Hepatocyte (in vitro differentiated cells): ENCODE data around the gene SPAG16. TPM values are rescaled to one million over a fixed set of nuclear protein-coding genes. Genes with fewer than 3 reads are reported as not detected.

Experiments
- DNase-seq: peaks from one replicate; pipeline ENCODE4 v3.0.0-alpha.2; 2016; ENCODE audit warnings: low spot score
- H2AFZ ChIP-seq: fragments of 200-600 bp; sonication (generic); 2 replicates; pipeline ENCODE4 v1.6.0; 2016; ENCODE audit warnings: antibody characterized with exemption, mild to moderate bottlenecking
- H3K27ac ChIP-seq: fragments of 200-600 bp; sonication (generic); 2 replicates; pipeline ENCODE4 v1.5.1; 2016; ENCODE audit warnings: mild to moderate bottlenecking
- H3K27me3 ChIP-seq: fragments of 200-600 bp; sonication (generic); 2 replicates; pipeline ENCODE4 v1.6.1; 2016
- H3K36me3 ChIP-seq: fragments of 200-600 bp; sonication (generic); replicated peaks from 2 replicates; pipeline ENCODE4 v1.5.1; 2016; ENCODE audit warnings: low read depth; ENCODE audit not compliant: insufficient read depth
- H3K4me1 ChIP-seq: fragments of 200-600 bp; sonication (generic); 2 replicates; pipeline ENCODE4 v1.5.1; 2016; ENCODE audit warnings: mild to moderate bottlenecking, moderate library complexity; ENCODE audit not compliant: insufficient read depth
- H3K4me2 ChIP-seq: fragments of 200-600 bp; sonication (generic); 2 replicates; pipeline ENCODE4 v1.6.0; 2016
- H3K4me3 ChIP-seq: fragments of 200-600 bp; sonication (generic); 2 replicates; pipeline ENCODE4 v1.5.1; 2016; ENCODE audit warnings: mild to moderate bottlenecking
- H3K79me2 ChIP-seq: fragments of 200-600 bp; sonication (generic); 2 replicates; pipeline ENCODE4 v1.6.0; 2017; ENCODE audit warnings: mild to moderate bottlenecking
- H3K9me2 ChIP-seq: fragments of 200-600 bp; sonication (generic); replicated peaks from 2 replicates; pipeline ENCODE4 v1.6.0; 2017; ENCODE audit warnings: mild to moderate bottlenecking; ENCODE audit not compliant: insufficient read depth
- H3K9me3 ChIP-seq: fragments of 200-600 bp; sonication (generic); 2 replicates; pipeline ENCODE4 v1.5.1; 2016; ENCODE audit warnings: low read depth, mild to moderate bottlenecking
- H4K20me1 ChIP-seq: fragments of 200-600 bp; sonication (generic); 2 replicates; pipeline ENCODE4 v1.6.0; 2016; ENCODE audit warnings: mild to moderate bottlenecking; ENCODE audit not compliant: insufficient read depth, poor library complexity, severe bottlenecking
- EZH2 ChIP-seq: fragments of 200-600 bp; sonication (generic); IDR thresholded peaks from 2 replicates; pipeline ENCODE4 v1.6.1; 2016; ENCODE audit warnings: antibody characterized with exemption, mild to moderate bottlenecking, borderline replicate concordance
- EZH2phosphoT487 ChIP-seq: fragments of 200-600 bp; sonication (generic); IDR thresholded peaks from one replicate; pipeline ENCODE4 v1.6.1; 2018; ENCODE audit warnings: antibody characterized with exemption, mild to moderate bottlenecking, low read depth, moderate library complexity; ENCODE audit not compliant: unreplicated experiment, severe bottlenecking
- WGBS: methylation state at CpG from one replicate; pipeline ENCODE4 v1.1.6; 2016; ENCODE audit warnings: low lambda C conversion rate; ENCODE audit errors: missing lambda C conversion rate; 5-methylcytosine and 5-hydroxymethylcytosine counted together
- polyA plus RNA-seq: library from polyadenylated mRNA; unstranded; fragments of >200 nt; fragmentation: Nextera tagmentation; extraction: Ambion mirVana; gene quantifications from 2 replicates; pipeline ENCODE4 v1.2.1, GENCODE V29; 2016
- total RNA-seq: library from RNA; depleted of rRNA; stranded (reverse); fragments of >200 nt; gene quantifications from 2 replicates; pipeline ENCODE4 v1.2.3, GENCODE V29; 2014
- TF ChIP-seq, protein P1 (sequence below): fragments of 200-600 bp; sonication (generic); IDR thresholded peaks from 2 replicates; pipeline ENCODE4 v1.5.1; 2016; ENCODE audit warnings: antibody characterized with exemption, mild to moderate bottlenecking; ENCODE audit not compliant: poor library complexity

SPAG16 gene
- total and polyA plus RNA-seq, 2 experiments from 2014 or later: 52.1 to 56.9 TPM

DNA sequence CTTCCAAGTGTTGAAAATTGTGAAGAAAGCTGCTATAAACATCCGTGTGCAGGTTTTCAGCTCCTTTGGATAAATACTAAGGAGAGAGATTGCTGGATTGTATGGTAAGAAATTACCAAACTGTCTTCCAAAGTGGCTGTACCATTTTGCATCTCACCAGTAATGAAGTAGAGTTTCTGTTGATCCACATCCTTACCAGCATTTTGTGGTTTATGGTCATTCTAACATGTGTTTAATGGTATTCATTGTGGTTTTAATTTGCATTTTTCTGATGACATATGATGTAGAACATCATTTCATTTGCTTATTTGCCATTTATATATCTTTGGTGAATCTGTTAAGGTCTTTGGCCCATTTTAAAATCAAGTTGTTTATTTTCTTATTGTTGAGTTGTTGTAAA, 260.7 kb downstream of the SPAG16 start:
- 94% methylated on average over 1 of the region's 1 CpG for WGBS
- DNase-seq: no peak
- Histone ChIP-seq H3K4me3 (no peak overlapping the region), H3K36me3 (no peaks in the 10 kb centered on the region), H2AFZ (no peak overlapping the region), H3K4me1 (no peaks in the 10 kb centered on the region), H3K4me2 (no peak overlapping the region), H3K9me3 (no peaks in the 10 kb centered on the region), H3K27ac (no peak overlapping the region), H3K9me2 (no peaks in the 10 kb centered on the region), H3K27me3 (no peaks in the 10 kb centered on the region), H3K79me2 (no peaks in the 10 kb centered on the region), H4K20me1 (no peaks in the 10 kb centered on the region)
- TF ChIP-seq, protein P1, sequence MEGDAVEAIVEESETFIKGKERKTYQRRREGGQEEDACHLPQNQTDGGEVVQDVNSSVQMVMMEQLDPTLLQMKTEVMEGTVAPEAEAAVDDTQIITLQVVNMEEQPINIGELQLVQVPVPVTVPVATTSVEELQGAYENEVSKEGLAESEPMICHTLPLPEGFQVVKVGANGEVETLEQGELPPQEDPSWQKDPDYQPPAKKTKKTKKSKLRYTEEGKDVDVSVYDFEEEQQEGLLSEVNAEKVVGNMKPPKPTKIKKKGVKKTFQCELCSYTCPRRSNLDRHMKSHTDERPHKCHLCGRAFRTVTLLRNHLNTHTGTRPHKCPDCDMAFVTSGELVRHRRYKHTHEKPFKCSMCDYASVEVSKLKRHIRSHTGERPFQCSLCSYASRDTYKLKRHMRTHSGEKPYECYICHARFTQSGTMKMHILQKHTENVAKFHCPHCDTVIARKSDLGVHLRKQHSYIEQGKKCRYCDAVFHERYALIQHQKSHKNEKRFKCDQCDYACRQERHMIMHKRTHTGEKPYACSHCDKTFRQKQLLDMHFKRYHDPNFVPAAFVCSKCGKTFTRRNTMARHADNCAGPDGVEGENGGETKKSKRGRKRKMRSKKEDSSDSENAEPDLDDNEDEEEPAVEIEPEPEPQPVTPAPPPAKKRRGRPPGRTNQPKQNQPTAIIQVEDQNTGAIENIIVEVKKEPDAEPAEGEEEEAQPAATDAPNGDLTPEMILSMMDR: no peak
- no peak for TF ChIP-seq EZH2phosphoT487

DNA sequence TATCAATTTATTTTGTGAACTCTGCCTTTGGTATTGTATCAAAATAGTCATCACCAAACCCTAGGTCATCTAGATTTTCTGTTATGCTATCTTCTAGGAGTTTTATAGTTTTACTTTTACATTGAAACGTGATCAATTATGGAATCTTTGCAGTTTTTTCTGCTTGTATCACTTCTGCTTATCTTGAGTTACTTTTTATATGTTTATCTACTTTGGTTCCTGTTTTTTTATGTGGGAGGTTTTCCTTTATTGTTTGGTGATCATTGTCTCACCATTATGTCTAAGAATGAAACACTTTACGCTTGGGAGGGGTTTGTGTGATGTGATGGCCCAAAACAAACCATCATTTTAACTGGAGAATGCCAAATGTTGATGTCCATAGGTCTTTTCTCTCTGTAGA, 261.2 kb downstream of the SPAG16 start:
- Histone ChIP-seq H3K79me2 (no peaks in the 10 kb centered on the region), H3K4me3 (no peak overlapping the region), H3K27ac (no peak overlapping the region), H2AFZ (no peak overlapping the region), H3K9me3 (no peaks in the 10 kb centered on the region), H4K20me1 (no peaks in the 10 kb centered on the region), H3K4me2 (no peak overlapping the region), H3K9me2 (no peaks in the 10 kb centered on the region), H3K27me3 (no peaks in the 10 kb centered on the region), H3K4me1 (no peaks in the 10 kb centered on the region), H3K36me3 (no peaks in the 10 kb centered on the region)
- WGBS: 66% methylated on average over 2 of the region's 2 CpGs
- TF ChIP-seq, protein P1: no peak
- TF ChIP-seq EZH2phosphoT487: no peak
- no peak for TF ChIP-seq EZH2
- DNase-seq: no peak

DNA sequence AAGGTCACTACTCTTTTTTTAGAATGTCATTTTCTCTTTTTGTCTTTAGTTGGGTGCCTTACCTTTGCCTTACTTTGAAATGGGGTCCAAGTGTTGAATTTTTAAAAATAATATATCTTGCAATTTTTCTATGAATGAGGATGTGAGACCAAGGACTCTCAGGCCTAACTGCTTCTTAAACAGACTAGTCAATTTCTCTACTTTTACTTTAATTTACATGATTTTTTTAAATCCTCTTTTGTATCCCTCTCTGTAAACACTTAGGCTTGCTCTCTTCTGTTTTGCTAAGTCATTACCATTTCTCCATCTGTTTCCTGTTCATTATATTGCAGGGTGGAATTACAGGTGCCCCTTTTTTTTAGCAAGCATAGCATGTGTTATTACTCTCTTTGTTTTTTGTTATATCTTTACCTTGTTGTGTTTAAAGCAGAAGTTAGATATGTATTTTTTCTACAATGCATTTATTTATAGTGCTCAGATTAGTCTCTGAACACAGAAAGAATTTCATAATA, 261.8 kb downstream of the SPAG16 start:
- H3K4me2 ChIP-seq: no peak overlapping the region
- H2AFZ ChIP-seq: no peak overlapping the region
- no peaks in the 10 kb centered on the region for H3K27me3 ChIP-seq
- H3K4me3 ChIP-seq: no peak overlapping the region
- no peaks in the 10 kb centered on the region for H3K9me2 ChIP-seq
- H3K36me3 ChIP-seq: no peaks in the 10 kb centered on the region
- H3K9me3 ChIP-seq: no peaks in the 10 kb centered on the region
- no peaks in the 10 kb centered on the region for H4K20me1 ChIP-seq
- H3K79me2 ChIP-seq: no peaks in the 10 kb centered on the region
- TF ChIP-seq, protein P1: no peak
- no peak for TF ChIP-seq EZH2phosphoT487
- TF ChIP-seq EZH2: no peak
- DNase-seq: no peak
- no peaks in the 10 kb centered on the region for H3K4me1 ChIP-seq
- no peak overlapping the region for H3K27ac ChIP-seq

DNA sequence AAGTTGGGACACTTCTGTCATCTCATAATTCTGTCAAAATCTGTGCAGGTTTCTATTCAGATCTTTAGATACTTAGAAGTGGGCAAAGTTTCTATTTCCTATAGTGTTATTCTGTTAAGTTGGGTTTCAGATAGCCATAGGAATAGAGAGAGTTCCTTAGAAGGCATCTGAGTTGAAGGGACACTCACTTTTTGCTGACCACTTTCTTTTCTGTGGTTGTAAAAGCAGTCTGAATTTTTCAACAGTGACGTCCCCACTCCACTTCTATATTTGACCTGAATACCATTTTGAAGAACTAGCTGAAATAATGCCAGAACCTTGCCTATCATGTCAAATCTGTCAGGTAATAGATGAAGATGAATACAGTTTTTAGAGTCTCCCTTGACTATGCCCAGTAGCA, 267.3 kb downstream of the SPAG16 start:
- Histone ChIP-seq H3K4me2 (no peak overlapping the region), H3K4me3 (no peak overlapping the region), H3K27ac (no peak overlapping the region), H3K36me3 (no peaks in the 10 kb centered on the region), H2AFZ (no peak overlapping the region), H3K27me3 (no peaks in the 10 kb centered on the region), H3K9me3 (no peaks in the 10 kb centered on the region), H3K79me2 (no peaks in the 10 kb centered on the region), H3K9me2 (no peaks in the 10 kb centered on the region), H3K4me1 (no peaks in the 10 kb centered on the region), H4K20me1 (no peaks in the 10 kb centered on the region)
- TF ChIP-seq, protein P1: no peak
- TF ChIP-seq EZH2phosphoT487: no peak
- TF ChIP-seq EZH2: no peak
- 95% methylated on average over 1 of the region's 1 CpG for WGBS
- DNase-seq: no peak
